ENCODE results near the gene SYNGAP1.

DNA sequence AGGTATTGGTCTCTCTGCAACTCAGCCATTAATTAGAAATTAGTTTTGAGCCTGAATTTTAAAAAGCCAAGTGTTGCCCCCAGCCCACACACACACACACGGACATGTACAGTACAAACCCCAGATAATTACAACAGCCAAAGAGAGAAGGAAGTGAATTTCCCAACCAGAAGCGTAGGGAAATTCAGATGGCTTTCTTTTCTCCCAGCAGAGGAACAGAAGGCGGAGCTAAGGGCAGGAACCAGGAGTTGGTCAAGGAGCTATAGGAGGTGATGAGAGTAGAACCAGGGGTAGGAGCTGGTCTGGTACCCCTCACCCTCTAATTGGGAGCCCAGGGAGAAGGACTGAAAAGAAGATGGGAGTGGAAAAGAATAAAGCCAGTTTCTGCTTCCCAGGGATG lies 30.6 kb downstream of the SYNGAP1 start:
- TF ChIP-seq, protein P1, sequence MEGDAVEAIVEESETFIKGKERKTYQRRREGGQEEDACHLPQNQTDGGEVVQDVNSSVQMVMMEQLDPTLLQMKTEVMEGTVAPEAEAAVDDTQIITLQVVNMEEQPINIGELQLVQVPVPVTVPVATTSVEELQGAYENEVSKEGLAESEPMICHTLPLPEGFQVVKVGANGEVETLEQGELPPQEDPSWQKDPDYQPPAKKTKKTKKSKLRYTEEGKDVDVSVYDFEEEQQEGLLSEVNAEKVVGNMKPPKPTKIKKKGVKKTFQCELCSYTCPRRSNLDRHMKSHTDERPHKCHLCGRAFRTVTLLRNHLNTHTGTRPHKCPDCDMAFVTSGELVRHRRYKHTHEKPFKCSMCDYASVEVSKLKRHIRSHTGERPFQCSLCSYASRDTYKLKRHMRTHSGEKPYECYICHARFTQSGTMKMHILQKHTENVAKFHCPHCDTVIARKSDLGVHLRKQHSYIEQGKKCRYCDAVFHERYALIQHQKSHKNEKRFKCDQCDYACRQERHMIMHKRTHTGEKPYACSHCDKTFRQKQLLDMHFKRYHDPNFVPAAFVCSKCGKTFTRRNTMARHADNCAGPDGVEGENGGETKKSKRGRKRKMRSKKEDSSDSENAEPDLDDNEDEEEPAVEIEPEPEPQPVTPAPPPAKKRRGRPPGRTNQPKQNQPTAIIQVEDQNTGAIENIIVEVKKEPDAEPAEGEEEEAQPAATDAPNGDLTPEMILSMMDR (IDR thresholded peaks at IDR 0.05; ENCODE audit: borderline replicate concordance, extremely low read depth, low read length, poor library complexity, severe bottlenecking): no peak
- TF ChIP-seq EZH2 (IDR thresholded peaks at IDR 0.05; ENCODE audit: borderline replicate concordance, low read depth, low read length, severe bottlenecking): no peak

Data from DND-41 (cell line).